HFFc6 (cell line): ENCODE data around the gene TCEAL2. TPM values are rescaled to one million over a fixed set of nuclear protein-coding genes. Genes with fewer than 3 reads are reported as not detected.
A peak's percentile ranks its signal among the peaks of the same experiment; 100 is the strongest.
"Not testable (repeated sequence)": the region's sequence is repeated elsewhere in the genome, so short reads cannot be mapped to it uniquely, and the experiment has no call there.

Experiments
- DNase-seq: peaks from one replicate; pipeline ENCODE4 v3.0.0-alpha.2; 2018
- H3K27ac Mint-ChIP-seq: 2 replicates; pipeline ENCODE4 v1.8.0; 2020; ENCODE audit warnings: mild to moderate bottlenecking, mixed read lengths
- H3K27me3 Mint-ChIP-seq: 2 replicates; pipeline ENCODE4 v1.8.0; 2021; ENCODE audit warnings: mild to moderate bottlenecking, moderate library complexity, mixed read lengths; ENCODE audit not compliant: insufficient read depth
- H3K36me3 Mint-ChIP-seq: 2 replicates; pipeline ENCODE4 v1.8.0; 2021; ENCODE audit warnings: low read depth, mixed read lengths
- H3K4me1 Mint-ChIP-seq: 2 replicates; pipeline ENCODE4 v1.8.0; 2020; ENCODE audit warnings: low read depth, mixed read lengths
- H3K4me3 Mint-ChIP-seq: 2 replicates; pipeline ENCODE4 v1.8.0; 2020; ENCODE audit warnings: mild to moderate bottlenecking, moderate library complexity, mixed read lengths
- H3K9me3 Mint-ChIP-seq: 2 replicates; pipeline ENCODE4 v1.8.0; 2020; ENCODE audit warnings: mild to moderate bottlenecking, mixed read lengths
- total RNA-seq, 6 experiments: library from RNA; stranded (reverse); fragmentation: NEBNext Ultra II Directional; extraction: Animal tissue kit (Norgen Biotek cat#: 25700); gene quantifications; 2 replicates in 1 of 6; 3 replicates in 5 of 6; pipeline ENCODE4 v1.2.3, GENCODE V29; 2021
- TF ChIP-seq, protein P1 (sequence below): fragments of 200-600 bp; sonication (generic); IDR thresholded peaks from 2 replicates; pipeline ENCODE4 v1.5.0; 2021; ENCODE audit warnings: antibody characterized with exemption, mild to moderate bottlenecking

TCEAL2 gene
- total RNA-seq, 6 experiments from 2014 or later: 0.19 TPM; not detected in 5

DNA sequence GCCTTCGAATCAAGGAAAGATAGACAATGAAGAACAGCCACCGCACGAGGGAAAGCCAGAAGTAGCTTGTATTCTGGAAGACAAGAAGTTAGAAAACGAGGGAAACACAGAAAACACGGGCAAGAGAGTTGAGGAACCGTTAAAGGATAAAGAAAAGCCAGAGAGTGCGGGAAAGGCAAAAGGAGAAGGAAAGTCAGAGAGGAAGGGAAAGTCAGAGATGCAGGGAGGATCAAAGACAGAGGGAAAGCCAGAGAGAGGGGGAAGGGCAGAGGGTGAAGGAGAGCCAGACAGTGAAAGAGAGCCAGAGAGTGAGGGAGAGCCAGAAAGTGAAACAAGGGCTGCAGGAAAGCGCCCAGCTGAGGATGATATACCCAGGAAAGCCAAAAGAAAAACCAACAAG, 1.4 kb downstream of the TCEAL2 start:
- TF ChIP-seq, protein P1, sequence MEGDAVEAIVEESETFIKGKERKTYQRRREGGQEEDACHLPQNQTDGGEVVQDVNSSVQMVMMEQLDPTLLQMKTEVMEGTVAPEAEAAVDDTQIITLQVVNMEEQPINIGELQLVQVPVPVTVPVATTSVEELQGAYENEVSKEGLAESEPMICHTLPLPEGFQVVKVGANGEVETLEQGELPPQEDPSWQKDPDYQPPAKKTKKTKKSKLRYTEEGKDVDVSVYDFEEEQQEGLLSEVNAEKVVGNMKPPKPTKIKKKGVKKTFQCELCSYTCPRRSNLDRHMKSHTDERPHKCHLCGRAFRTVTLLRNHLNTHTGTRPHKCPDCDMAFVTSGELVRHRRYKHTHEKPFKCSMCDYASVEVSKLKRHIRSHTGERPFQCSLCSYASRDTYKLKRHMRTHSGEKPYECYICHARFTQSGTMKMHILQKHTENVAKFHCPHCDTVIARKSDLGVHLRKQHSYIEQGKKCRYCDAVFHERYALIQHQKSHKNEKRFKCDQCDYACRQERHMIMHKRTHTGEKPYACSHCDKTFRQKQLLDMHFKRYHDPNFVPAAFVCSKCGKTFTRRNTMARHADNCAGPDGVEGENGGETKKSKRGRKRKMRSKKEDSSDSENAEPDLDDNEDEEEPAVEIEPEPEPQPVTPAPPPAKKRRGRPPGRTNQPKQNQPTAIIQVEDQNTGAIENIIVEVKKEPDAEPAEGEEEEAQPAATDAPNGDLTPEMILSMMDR: no peak
- no peak for DNase-seq
- H3K27ac Mint-ChIP-seq: no peak overlapping the region

DNA sequence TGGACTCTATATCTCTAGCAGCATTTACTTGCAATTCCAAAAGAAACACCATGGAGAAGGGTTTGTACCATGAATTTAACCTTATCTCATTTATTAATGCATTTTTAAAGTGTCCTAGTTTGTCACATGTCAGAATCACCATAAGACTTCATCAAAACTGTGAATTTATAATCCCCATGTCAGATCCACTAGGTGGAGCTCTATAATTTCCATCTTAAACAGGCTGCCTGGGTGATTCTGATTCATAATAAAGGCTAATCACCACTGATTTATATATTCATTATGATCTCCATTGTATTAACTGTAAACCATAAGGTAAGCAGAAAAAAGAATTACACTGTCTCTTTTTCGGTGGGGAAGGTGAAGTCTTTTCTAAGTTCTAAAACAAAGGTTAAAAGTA, 4.0 kb downstream of the TCEAL2 start:
- Mint-ChIP-seq H3K27me3 (peaks cover 7% of the 10 kb centered on the region), H3K36me3 (no peaks in the 10 kb centered on the region), H3K9me3 (no peaks in the 10 kb centered on the region), H3K4me3 (no peak overlapping the region), H3K27ac (no peak overlapping the region), H3K4me1 (no peaks in the 10 kb centered on the region; the same call in 1 of the 2 replicates)
- TF ChIP-seq, protein P1: peak; percentile 63; the same call in 1 of the 2 replicates
- no peak for DNase-seq

More for the DNA sequence above, 1.4 kb downstream of the TCEAL2 start:
- Mint-ChIP-seq H3K4me3 (peak overlapping the region; percentile 31), H3K9me3 (no peaks in the 10 kb centered on the region), H3K36me3 (no peaks in the 10 kb centered on the region), H3K27me3 (peaks cover 7% of the 10 kb centered on the region), H3K4me1 (no peaks in the 10 kb centered on the region; the same call in 1 of the 2 replicates)

- H3K36me3 Mint-ChIP-seq: no peaks in the 10 kb centered on the region
- TF ChIP-seq, protein P1: no peak
- no peak overlapping the region for H3K27ac Mint-ChIP-seq
- DNase-seq: no peak
- no peak overlapping the region for H3K4me3 Mint-ChIP-seq
- peaks cover 3% of the 10 kb centered on the region; the same call in 1 of the 2 replicates for H3K27me3 Mint-ChIP-seq
- peaks cover 3% of the 10 kb centered on the region; the same call in 1 of the 2 replicates for H3K9me3 Mint-ChIP-seq
- no peaks in the 10 kb centered on the region for H3K4me1 Mint-ChIP-seq
These were observed 12.6 kb downstream of the TCEAL2 start for GRCh38 chrX:102138064-102138463.

- not testable (repeated sequence) for H3K9me3 Mint-ChIP-seq, H3K27ac Mint-ChIP-seq, H3K4me3 Mint-ChIP-seq, DNase-seq, H3K27me3 Mint-ChIP-seq, H3K36me3 Mint-ChIP-seq, H3K4me1 Mint-ChIP-seq
These were observed 15.4 kb downstream of the TCEAL2 start for GRCh38 chrX:102140876-102141275.

DNA sequence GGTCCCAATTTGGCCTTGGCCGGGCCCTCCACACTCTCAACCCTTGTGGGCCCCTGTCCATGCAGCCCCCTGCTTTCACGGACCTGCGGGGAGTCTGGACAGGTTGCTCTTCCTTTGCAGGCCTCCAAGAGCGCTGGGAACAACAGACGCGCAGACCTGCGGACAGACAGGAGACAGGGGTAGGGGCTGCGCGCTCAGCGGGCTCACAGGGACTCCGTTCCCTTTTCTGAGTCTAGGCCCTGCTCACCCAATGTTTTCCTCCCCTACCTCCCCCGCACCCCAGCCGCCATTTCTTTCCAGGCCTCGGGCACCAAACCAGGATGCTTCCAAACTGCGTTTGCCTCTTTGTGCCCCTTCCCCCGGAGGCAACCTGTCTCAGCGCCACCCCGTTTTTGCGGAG, 16.2 kb downstream of the TCEAL2 start:
- not testable (repeated sequence) for H3K36me3 Mint-ChIP-seq, H3K4me3 Mint-ChIP-seq, H3K9me3 Mint-ChIP-seq, H3K27me3 Mint-ChIP-seq, DNase-seq, H3K27ac Mint-ChIP-seq, H3K4me1 Mint-ChIP-seq

DNA sequence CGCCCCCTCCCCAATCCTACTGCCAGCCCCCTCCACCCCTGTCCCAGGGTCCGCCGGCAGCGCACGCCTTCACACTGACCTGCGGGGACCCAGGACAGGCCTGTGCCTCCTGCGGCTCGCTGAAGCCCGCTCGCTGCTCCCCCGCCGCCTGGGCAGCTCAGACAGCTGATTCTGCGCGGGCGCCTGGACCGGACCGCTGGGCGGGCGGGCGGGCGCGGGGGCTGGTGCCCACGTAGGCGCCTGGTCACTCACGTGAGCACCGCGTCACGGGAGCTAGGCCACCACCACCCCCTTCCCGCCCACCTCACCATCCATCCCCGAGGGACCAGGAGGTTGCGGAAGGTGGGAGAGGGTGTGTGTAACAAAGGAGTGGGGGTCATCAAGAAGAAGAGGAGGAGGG, 16.8 kb downstream of the TCEAL2 start, which contains the start of gene TCEAL6:
Gene TCEAL6, minus strand, starts transcription at position 208 of the 400 bp plus-strand sequence.
- H3K9me3 Mint-ChIP-seq, H3K4me1 Mint-ChIP-seq, H3K36me3 Mint-ChIP-seq: not testable (repeated sequence)

DNA sequence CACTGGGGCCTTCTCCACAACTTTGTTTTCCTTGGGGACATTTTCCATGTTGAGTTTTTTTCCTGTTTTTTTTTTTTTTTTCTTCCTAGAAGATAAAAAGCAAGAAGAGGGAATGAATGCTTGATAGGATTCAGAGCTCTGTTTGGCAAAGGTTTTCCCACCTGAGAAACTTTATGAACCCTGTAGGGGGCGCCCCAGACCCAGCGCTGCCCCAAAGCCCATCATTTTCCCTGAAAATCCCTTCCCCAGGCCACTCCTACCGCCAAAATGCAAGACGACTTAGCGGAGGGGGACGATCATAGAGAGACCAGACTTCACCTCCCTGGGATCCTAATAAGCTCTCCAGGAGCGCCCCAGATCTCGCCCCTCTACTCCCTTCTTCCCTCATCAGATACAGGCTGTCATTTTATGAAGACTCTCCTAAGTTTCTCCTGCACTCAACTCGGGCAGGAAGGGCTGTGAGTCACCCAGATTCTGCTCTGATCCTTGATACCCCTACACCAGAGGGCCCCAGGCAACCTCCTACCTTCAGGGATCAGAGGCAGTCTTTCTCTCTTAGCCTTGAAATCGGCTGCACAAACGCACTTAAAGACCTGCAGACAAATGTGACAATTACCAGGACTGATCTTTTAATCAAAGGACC, 28.9 kb downstream of the TCEAL2 start:
- TF ChIP-seq, protein P1: peak; percentile 15; the same call in 1 of the 2 replicates
- DNase-seq: no peak
- Mint-ChIP-seq H3K4me1 (no peaks in the 10 kb centered on the region; the same call in 1 of the 2 replicates), H3K4me3 (no peak overlapping the region), H3K9me3 (no peaks in the 10 kb centered on the region), H3K27ac (no peak overlapping the region), H3K36me3 (no peaks in the 10 kb centered on the region), H3K27me3 (peaks cover 7% of the 10 kb centered on the region)

More for the DNA sequence above, 16.8 kb downstream of the TCEAL2 start, which contains the start of gene TCEAL6:
- not testable (repeated sequence) for H3K4me3 Mint-ChIP-seq, H3K27ac Mint-ChIP-seq, H3K27me3 Mint-ChIP-seq, DNase-seq
